ENCODE results near the gene CNPY3. TPM values are rescaled to one million over a fixed set of nuclear protein-coding genes. Genes with fewer than 3 reads are reported as not detected.

CNPY3 gene
- total and polyA plus RNA-seq, 2 experiments from 2014 or later, result 71.8 to 137 TPM

GRCh38 chr6:42896178-42896719 is 33.0 kb upstream of the CNPY3 start:
- Histone ChIP-seq H3K9me3 (ENCODE audit: low read depth) (no peaks in the 10 kb centered on the region), H3K36me3 (replicated peaks; ENCODE audit: insufficient read depth, low read depth) (no peaks in the 10 kb centered on the region), H3K79me2 (no peaks in the 10 kb centered on the region), H4K20me1 (ENCODE audit: insufficient read depth, poor library complexity, severe bottlenecking) (no peaks in the 10 kb centered on the region), H3K4me1 (ENCODE audit: insufficient read depth) (peaks cover 11% of the 10 kb centered on the region), H3K27ac (no peak overlapping the region), H3K4me3 (no peak overlapping the region), H2AFZ (no peak overlapping the region), H3K9me2 (replicated peaks; ENCODE audit: insufficient read depth) (no peaks in the 10 kb centered on the region), H3K4me2 (no peak overlapping the region), H3K27me3 (no peaks in the 10 kb centered on the region)
- DNase-seq (ENCODE audit: low spot score), result no peak
- WGBS (ENCODE audit: low lambda C conversion rate, missing lambda C conversion rate), result 79% methylated on average over 10 of the region's 10 CpGs
- TF ChIP-seq EZH2phosphoT487 (IDR thresholded peaks at IDR 0.05; ENCODE audit: low read depth, severe bottlenecking, unreplicated experiment) (no peak), EZH2 (IDR thresholded peaks at IDR 0.05; ENCODE audit: borderline replicate concordance) (no peak), CTCF (IDR thresholded peaks at IDR 0.05; ENCODE audit: poor library complexity) (no peak)

- no peaks in the 10 kb centered on the region for H3K9me2 ChIP-seq (replicated peaks; ENCODE audit: insufficient read depth)
- H3K4me3 ChIP-seq, result no peak overlapping the region
- peaks cover 11% of the 10 kb centered on the region for H3K4me1 ChIP-seq (ENCODE audit: insufficient read depth)
- H3K36me3 ChIP-seq (replicated peaks; ENCODE audit: insufficient read depth, low read depth), result no peaks in the 10 kb centered on the region
- no peaks in the 10 kb centered on the region for H3K9me3 ChIP-seq (ENCODE audit: low read depth)
- H3K4me2 ChIP-seq, result peak overlapping the region; percentile 58
- no peak for TF ChIP-seq EZH2phosphoT487 (IDR thresholded peaks at IDR 0.05; ENCODE audit: low read depth, severe bottlenecking, unreplicated experiment)
- TF ChIP-seq CTCF (IDR thresholded peaks at IDR 0.05; ENCODE audit: poor library complexity), result peak; percentile 66
- TF ChIP-seq EZH2 (IDR thresholded peaks at IDR 0.05; ENCODE audit: borderline replicate concordance), result no peak
- peak; percentile 84 for DNase-seq (ENCODE audit: low spot score)
- H3K27me3 ChIP-seq, result no peaks in the 10 kb centered on the region
- H3K27ac ChIP-seq, result no peak overlapping the region
- H4K20me1 ChIP-seq (ENCODE audit: insufficient read depth, poor library complexity, severe bottlenecking), result no peaks in the 10 kb centered on the region
- H2AFZ ChIP-seq, result peak overlapping the region; percentile 32
- no peaks in the 10 kb centered on the region for H3K79me2 ChIP-seq
- 12% methylated on average over 10 of the region's 10 CpGs for WGBS (ENCODE audit: low lambda C conversion rate, missing lambda C conversion rate)
These were observed 30.4 kb upstream of the CNPY3 start for GRCh38 chr6:42898891-42899361.

DNA sequence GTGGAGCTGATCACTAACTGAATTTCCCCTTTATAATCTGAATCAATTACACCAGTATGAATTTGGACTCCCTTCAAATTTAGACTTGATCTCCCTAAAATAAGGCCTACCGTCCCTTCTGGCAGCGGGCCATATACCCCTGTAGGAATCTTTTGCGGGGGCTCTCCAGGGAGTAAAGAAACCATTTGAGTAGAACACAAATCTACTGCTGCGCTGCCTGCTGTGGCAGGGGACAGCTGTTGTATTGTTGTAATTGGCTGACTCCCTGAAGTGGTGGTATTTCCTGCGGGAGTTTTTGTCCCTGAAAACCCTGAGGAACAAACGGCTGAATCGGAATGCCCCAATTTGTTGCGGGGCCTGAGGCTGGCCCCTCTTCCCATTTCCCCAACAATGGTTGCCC is 29.4 kb upstream of the CNPY3 start:
- Histone ChIP-seq H3K4me3 (no peak overlapping the region), H3K4me2 (no peak overlapping the region), H3K27me3 (no peaks in the 10 kb centered on the region), H4K20me1 (ENCODE audit: insufficient read depth, poor library complexity, severe bottlenecking) (no peaks in the 10 kb centered on the region), H3K36me3 (replicated peaks; ENCODE audit: insufficient read depth, low read depth) (no peaks in the 10 kb centered on the region), H3K4me1 (ENCODE audit: insufficient read depth) (peaks cover 15% of the 10 kb centered on the region), H2AFZ (no peak overlapping the region), H3K9me3 (ENCODE audit: low read depth) (no peaks in the 10 kb centered on the region), H3K27ac (no peak overlapping the region), H3K79me2 (no peaks in the 10 kb centered on the region), H3K9me2 (replicated peaks; ENCODE audit: insufficient read depth) (no peaks in the 10 kb centered on the region)
- TF ChIP-seq EZH2phosphoT487 (IDR thresholded peaks at IDR 0.05; ENCODE audit: low read depth, severe bottlenecking, unreplicated experiment) (no peak), CTCF (IDR thresholded peaks at IDR 0.05; ENCODE audit: poor library complexity) (no peak), EZH2 (IDR thresholded peaks at IDR 0.05; ENCODE audit: borderline replicate concordance) (no peak)
- DNase-seq (ENCODE audit: low spot score), result no peak
- 69% methylated on average over 8 of the region's 8 CpGs for WGBS (ENCODE audit: low lambda C conversion rate, missing lambda C conversion rate)

Measured in hepatocyte (in vitro differentiated cells).